ENCODE measurements around the gene CCDC141.
"Not testable (repeated sequence)": the region's sequence is repeated elsewhere in the genome, so short reads cannot be mapped to it uniquely, and the experiment has no call there.

The CCDC141 gene

DNA sequence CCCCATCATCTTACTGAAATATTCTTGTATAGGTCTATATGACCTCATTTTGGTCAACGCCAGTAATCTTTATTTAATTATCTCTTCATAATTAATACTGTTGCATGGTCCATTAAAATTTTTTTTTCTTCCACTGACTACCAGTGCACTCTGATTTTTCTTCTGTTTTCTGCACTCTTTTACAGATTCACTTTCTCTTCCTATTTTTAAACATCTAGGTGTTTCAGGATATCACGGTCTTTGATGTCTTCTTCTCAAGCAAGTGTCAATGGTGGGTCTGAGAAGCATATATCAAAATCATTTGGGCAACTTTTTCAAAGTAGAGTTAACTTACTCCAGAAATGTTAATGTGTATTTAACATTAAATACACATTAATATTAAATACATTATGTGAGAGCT is 51.4 kb downstream of the CCDC141 start:
- DNase-seq (ENCODE audit: low spot score) = no peak
- TF ChIP-seq, protein P1, sequence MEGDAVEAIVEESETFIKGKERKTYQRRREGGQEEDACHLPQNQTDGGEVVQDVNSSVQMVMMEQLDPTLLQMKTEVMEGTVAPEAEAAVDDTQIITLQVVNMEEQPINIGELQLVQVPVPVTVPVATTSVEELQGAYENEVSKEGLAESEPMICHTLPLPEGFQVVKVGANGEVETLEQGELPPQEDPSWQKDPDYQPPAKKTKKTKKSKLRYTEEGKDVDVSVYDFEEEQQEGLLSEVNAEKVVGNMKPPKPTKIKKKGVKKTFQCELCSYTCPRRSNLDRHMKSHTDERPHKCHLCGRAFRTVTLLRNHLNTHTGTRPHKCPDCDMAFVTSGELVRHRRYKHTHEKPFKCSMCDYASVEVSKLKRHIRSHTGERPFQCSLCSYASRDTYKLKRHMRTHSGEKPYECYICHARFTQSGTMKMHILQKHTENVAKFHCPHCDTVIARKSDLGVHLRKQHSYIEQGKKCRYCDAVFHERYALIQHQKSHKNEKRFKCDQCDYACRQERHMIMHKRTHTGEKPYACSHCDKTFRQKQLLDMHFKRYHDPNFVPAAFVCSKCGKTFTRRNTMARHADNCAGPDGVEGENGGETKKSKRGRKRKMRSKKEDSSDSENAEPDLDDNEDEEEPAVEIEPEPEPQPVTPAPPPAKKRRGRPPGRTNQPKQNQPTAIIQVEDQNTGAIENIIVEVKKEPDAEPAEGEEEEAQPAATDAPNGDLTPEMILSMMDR (IDR thresholded peaks at IDR 0.05; ENCODE audit: extremely low read depth, insufficient read depth, missing control alignments) = no peak
- in situ Hi-C loops (cut with MboI; ENCODE audit: low pct_unique_long_range_greater_than_20kb, low sequenced_read_pairs, unreplicated experiment) = no loop called here

DNA sequence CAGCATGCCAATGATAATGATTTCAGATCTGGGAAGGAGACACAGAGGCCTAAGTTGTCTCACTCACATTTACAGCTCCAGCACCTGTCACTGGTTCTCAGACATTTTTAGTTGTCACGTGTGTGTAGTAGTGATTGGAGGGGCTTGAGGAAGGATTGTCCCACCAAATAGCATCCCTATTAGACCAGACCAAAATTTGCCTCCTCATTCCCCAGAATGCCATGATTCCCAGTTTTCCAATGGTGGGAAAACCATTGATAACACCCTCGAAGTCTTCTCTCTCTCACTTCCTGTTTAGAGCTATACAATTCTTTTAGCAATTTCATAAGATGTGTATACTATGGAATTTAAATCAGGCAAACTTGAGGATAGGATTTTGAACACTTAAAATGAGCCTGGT is 52.5 kb downstream of the CCDC141 start:
- in situ Hi-C loops (cut with MboI; ENCODE audit: low pct_unique_long_range_greater_than_20kb, low sequenced_read_pairs, unreplicated experiment) = no loop called here
- TF ChIP-seq, protein P1 (IDR thresholded peaks at IDR 0.05; ENCODE audit: extremely low read depth, insufficient read depth, missing control alignments) = no peak
- DNase-seq (ENCODE audit: low spot score) = no peak

DNA sequence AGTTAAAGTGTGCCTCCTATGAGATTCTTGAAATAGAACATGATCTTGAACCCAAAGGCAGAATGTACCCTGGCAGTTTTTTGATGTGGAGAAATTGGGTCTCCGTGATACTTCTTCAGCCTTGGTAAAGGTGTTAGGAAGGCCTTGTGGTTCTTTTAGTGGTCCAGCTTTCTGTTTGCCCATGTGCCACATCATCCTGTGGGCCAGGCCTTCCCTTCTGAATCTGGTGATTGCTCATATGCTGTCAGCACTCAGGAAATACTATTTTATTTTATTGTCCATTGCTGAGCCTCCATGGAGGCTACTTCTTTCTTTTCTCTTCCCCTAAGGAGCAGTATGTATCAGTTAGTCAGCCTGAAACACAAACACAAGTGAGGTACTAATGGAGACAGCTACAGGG is 52.9 kb downstream of the CCDC141 start:
- in situ Hi-C loops (cut with MboI; ENCODE audit: low pct_unique_long_range_greater_than_20kb, low sequenced_read_pairs, unreplicated experiment) = no loop called here
- no peak for DNase-seq (ENCODE audit: low spot score)
- TF ChIP-seq, protein P1 (IDR thresholded peaks at IDR 0.05; ENCODE audit: extremely low read depth, insufficient read depth, missing control alignments) = no peak

DNA sequence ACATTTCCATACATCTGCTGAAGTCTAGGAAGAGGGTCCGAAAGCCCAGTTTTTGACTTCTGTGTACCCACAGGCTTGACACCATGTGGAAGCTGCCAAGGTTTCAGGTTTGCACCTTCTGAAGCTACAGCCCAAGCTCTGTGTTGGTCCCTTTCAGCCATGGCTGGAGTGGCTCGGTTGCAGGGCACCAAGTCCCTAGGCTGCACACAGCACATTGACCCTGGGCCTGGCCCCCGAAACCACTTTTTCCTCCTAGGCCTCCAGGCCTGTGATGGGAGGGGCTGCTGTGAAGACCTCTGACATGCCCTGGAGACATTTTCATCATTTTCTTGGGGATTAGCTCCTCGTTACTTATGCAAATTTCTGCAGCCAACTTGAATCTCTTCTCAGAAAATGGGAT is 55.7 kb downstream of the CCDC141 start:
- DNase-seq (ENCODE audit: low spot score) = no peak
- in situ Hi-C loops (cut with MboI; ENCODE audit: low pct_unique_long_range_greater_than_20kb, low sequenced_read_pairs, unreplicated experiment) = no loop called here
- TF ChIP-seq, protein P1 (IDR thresholded peaks at IDR 0.05; ENCODE audit: extremely low read depth, insufficient read depth, missing control alignments) = no peak

GRCh38 chr2:178993788-178994187 is 56.1 kb downstream of the CCDC141 start:
- TF ChIP-seq, protein P1 (IDR thresholded peaks at IDR 0.05; ENCODE audit: extremely low read depth, insufficient read depth, missing control alignments) = no peak
- no peak for DNase-seq (ENCODE audit: low spot score)
- in situ Hi-C loops (cut with MboI; ENCODE audit: low pct_unique_long_range_greater_than_20kb, low sequenced_read_pairs, unreplicated experiment) = no loop called here

DNA sequence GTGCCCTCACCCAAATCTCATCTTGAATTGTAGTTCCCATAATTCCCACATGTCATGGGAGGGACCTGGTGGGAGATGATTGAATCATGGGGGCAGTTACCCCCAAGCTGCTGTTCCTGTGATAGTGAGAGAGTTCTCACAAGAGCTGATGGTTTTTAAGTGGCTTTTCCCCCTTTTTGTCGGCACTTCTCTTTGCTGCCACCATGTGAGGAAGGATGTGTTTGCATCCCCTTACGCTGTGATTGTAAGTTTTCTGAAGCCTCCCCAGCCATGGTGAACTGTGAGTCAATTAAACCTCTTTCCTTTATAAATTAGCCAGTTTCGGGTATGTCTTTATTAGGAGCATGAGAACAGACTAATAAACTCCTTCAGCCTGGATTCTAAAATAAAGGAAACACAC is 57.2 kb downstream of the CCDC141 start:
- in situ Hi-C loops (cut with MboI; ENCODE audit: low pct_unique_long_range_greater_than_20kb, low sequenced_read_pairs, unreplicated experiment); DNase-seq (ENCODE audit: low spot score): not testable (repeated sequence)

DNA sequence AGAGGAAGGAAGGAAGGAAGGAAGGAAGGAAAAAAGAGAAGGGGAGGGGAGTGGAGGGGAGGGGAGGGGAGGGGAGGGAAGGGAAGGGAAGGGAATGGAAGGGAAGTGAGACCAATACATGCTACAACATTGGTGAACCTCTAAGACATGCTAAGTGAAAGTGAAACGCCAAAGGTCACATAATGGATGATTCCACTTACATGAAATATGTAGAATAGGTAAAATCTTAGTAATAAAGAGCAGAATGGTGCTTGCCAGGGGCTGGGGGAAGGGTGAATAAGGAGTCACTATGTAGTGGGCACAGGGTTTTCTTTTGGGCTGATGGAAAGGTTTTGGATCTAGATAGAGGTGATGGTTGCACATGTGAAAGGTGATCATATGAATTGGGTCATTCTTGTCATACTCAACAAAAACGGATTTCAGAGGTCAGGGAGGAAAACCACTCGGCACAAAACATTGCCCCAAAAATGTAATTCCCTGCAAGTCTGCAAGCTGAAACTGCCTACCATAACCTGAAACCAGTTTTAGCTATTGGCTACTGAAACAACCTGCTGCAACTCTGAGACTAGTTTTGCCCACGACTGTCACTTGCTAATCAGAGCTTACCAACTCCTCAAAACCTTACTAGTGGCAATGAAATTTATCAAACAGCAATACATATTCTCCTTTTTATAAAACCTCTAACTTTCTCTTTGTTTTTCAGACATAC is 59.2 kb downstream of the CCDC141 start:
- in situ Hi-C loops (cut with MboI; ENCODE audit: low pct_unique_long_range_greater_than_20kb, low sequenced_read_pairs, unreplicated experiment) = no loop called here
- DNase-seq (ENCODE audit: low spot score) = no peak
- TF ChIP-seq, protein P1 (IDR thresholded peaks at IDR 0.05; ENCODE audit: extremely low read depth, insufficient read depth, missing control alignments) = no peak

GRCh38 chr2:178989424-178989823 is 60.5 kb downstream of the CCDC141 start:
- DNase-seq (ENCODE audit: low spot score); in situ Hi-C loops (cut with MboI; ENCODE audit: low pct_unique_long_range_greater_than_20kb, low sequenced_read_pairs, unreplicated experiment): not testable (repeated sequence)

GRCh38 chr2:178982652-178983051 is 67.3 kb downstream of the CCDC141 start:
- DNase-seq (ENCODE audit: low spot score); in situ Hi-C loops (cut with MboI; ENCODE audit: low pct_unique_long_range_greater_than_20kb, low sequenced_read_pairs, unreplicated experiment): not testable (repeated sequence)

Measured in GM13977 (cell line).